ENCODE results near the gene MTMR2. TPM values are rescaled to one million over a fixed set of nuclear protein-coding genes. Genes with fewer than 3 reads are reported as not detected.

MTMR2 gene
- total and polyA plus RNA-seq, 2 of the 13 experiments (the other 11 are each of a cell fraction or from before 2014, with no cell fraction given), result 12.7 to 22.3 TPM

- Histone ChIP-seq H3K79me2 (ENCODE audit: insufficient read depth, low read length) (no peaks in the 10 kb centered on the region), H3K4me2 (ENCODE audit: low read depth, low read length) (no peak overlapping the region), H3K36me3 (replicated peaks in 1 of 2; ENCODE audit: control insufficient read depth in 1 of 2, insufficient read depth in 2 of 2, low read length in 2 of 2) (peaks cover 0 to 13% of the 10 kb centered on the region in 2 experiments; a peak in 3 of 5 replicates), H3K9ac (ENCODE audit: insufficient read depth, low read depth, low read length) (no peak overlapping the region), H2AFZ (ENCODE audit: low read length) (no peak overlapping the region), H4K20me1 (ENCODE audit: insufficient read depth, low read length) (no peaks in the 10 kb centered on the region), H3K4me3 (replicated peaks in 1 of 3; ENCODE audit: insufficient read depth in 1 of 3, low read depth in 2 of 3, low read length in 3 of 3) (no peak overlapping the region), H3K27me3 (ENCODE audit: control insufficient read depth in 1 of 2, insufficient read depth in 2 of 2, low read length in 2 of 2) (no peaks in the 10 kb centered on the region), H3K9me3 (ENCODE audit: low read length) (no peaks in the 10 kb centered on the region), H3K4me1 (ENCODE audit: insufficient read depth, low read length) (peaks cover 7% of the 10 kb centered on the region; the same call in 1 of the 2 replicates), H3K27ac (ENCODE audit: extremely low read length, insufficient read depth, low read length) (no peak overlapping the region)
- no peak for FAIRE-seq
- POLR2A ChIA-PET, result no interaction called here
- CTCF ChIA-PET (ENCODE audit: low intra/inter-chr PET ratio, low total read pairs), result no interaction called here
- ATAC-seq, result no peak
- intact Hi-C loops (cut with micrococcal nuclease; ENCODE audit: unreplicated experiment), result no loop called here
- no peak for TF ChIP-seq ZNF607 (CRISPR knock-in tag; IDR thresholded peaks at IDR 0.05; ENCODE audit: borderline replicate concordance)
- no peak for TF ChIP-seq HDAC1 (CRISPR knock-in tag; IDR thresholded peaks at IDR 0.05)
- peak; percentile 72 to 89 for TF ChIP-seq MAFK (conservative IDR thresholded peaks at IDR 0.05 in 1 of 2, IDR thresholded peaks at IDR 0.05 in 1 of 2; ENCODE audit: low read length in 2 of 2)
- no peak for TF ChIP-seq ZNF720 (CRISPR knock-in tag; IDR thresholded peaks at IDR 0.05)
- no peak for TF ChIP-seq ZNF7 (CRISPR knock-in tag; IDR thresholded peaks at IDR 0.05)
- TF ChIP-seq MAFF (IDR thresholded peaks at IDR 0.05; ENCODE audit: low read depth, low read length), result peak; percentile 79
- TF ChIP-seq SMYD3 (CRISPR knock-in tag; IDR thresholded peaks at IDR 0.05), result no peak
- no peak for TF ChIP-seq NFIC (IDR thresholded peaks at IDR 0.05; ENCODE audit: low read length)
- no TSS peak for BruUV-seq (replicated peaks)
- no peak for DNase-seq (ENCODE audit: low spot score)
- WGBS (ENCODE audit: low lambda C conversion rate), result 96% methylated on average over 2 of the region's 2 CpGs
- in situ Hi-C loops (cut with HindIII; ENCODE audit: extremely low pct_ligation_motif_present, low pct_unique_long_range_greater_than_20kb), result no loop called here
Observed at GRCh38 chr11:95884802-95885201, 39.1 kb downstream of the MTMR2 start.

- Histone ChIP-seq H3K4me1 (ENCODE audit: insufficient read depth, low read length) (peaks cover 7% of the 10 kb centered on the region; the same call in 1 of the 2 replicates), H3K36me3 (replicated peaks in 1 of 2; ENCODE audit: control insufficient read depth in 1 of 2, insufficient read depth in 2 of 2, low read length in 2 of 2) (peaks cover 0 to 13% of the 10 kb centered on the region in 2 experiments; a peak in 3 of 5 replicates), H3K9me3 (ENCODE audit: low read length) (no peaks in the 10 kb centered on the region), H3K9ac (ENCODE audit: insufficient read depth, low read depth, low read length) (no peak overlapping the region), H3K4me3 (replicated peaks in 1 of 3; ENCODE audit: insufficient read depth in 1 of 3, low read depth in 2 of 3, low read length in 3 of 3) (no peak overlapping the region), H4K20me1 (ENCODE audit: insufficient read depth, low read length) (no peaks in the 10 kb centered on the region), H2AFZ (ENCODE audit: low read length) (no peak overlapping the region), H3K4me2 (ENCODE audit: low read depth, low read length) (no peak overlapping the region), H3K79me2 (ENCODE audit: insufficient read depth, low read length) (no peaks in the 10 kb centered on the region), H3K27ac (ENCODE audit: extremely low read length, insufficient read depth, low read length) (no peak overlapping the region), H3K27me3 (ENCODE audit: control insufficient read depth in 1 of 2, insufficient read depth in 2 of 2, low read length in 2 of 2) (no peaks in the 10 kb centered on the region)
- ATAC-seq (no peak), DNase-seq (ENCODE audit: low spot score) (no peak), FAIRE-seq (no peak)
- in situ Hi-C loops (cut with HindIII; ENCODE audit: extremely low pct_ligation_motif_present, low pct_unique_long_range_greater_than_20kb) (no loop called here), intact Hi-C loops (cut with micrococcal nuclease; ENCODE audit: unreplicated experiment) (no loop called here)
- ChIA-PET CTCF (ENCODE audit: low intra/inter-chr PET ratio, low total read pairs) (no interaction called here), POLR2A (no interaction called here)
- BruUV-seq (replicated peaks), result no TSS peak
- 92% methylated on average over 1 of the region's 1 CpG for WGBS (ENCODE audit: low lambda C conversion rate)
- no peak for TF ChIP-seq SCMH1 (CRISPR knock-in tag; IDR thresholded peaks at IDR 0.05; ENCODE audit: borderline replicate concordance)
- TF ChIP-seq SSRP1 (CRISPR knock-in tag; IDR thresholded peaks at IDR 0.05), result no peak
- no peak for TF ChIP-seq ZNF431 (CRISPR knock-in tag; IDR thresholded peaks at IDR 0.05; ENCODE audit: borderline replicate concordance, low read depth)
- TF ChIP-seq, protein P1, sequence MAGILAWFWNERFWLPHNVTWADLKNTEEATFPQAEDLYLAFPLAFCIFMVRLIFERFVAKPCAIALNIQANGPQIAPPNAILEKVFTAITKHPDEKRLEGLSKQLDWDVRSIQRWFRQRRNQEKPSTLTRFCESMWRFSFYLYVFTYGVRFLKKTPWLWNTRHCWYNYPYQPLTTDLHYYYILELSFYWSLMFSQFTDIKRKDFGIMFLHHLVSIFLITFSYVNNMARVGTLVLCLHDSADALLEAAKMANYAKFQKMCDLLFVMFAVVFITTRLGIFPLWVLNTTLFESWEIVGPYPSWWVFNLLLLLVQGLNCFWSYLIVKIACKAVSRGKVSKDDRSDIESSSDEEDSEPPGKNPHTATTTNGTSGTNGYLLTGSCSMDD (CRISPR knock-in tag; IDR thresholded peaks at IDR 0.05), result no peak
- TF ChIP-seq THRA (CRISPR knock-in tag; IDR thresholded peaks at IDR 0.05; ENCODE audit: borderline replicate concordance), result no peak
- no peak for TF ChIP-seq SRY (CRISPR knock-in tag; IDR thresholded peaks at IDR 0.05)
- no peak for TF ChIP-seq ZNF839 (CRISPR knock-in tag; IDR thresholded peaks at IDR 0.05; ENCODE audit: borderline replicate concordance)
- TF ChIP-seq ZMYM4 (CRISPR knock-in tag; IDR thresholded peaks at IDR 0.05), result no peak
- no peak for TF ChIP-seq ZNF367 (CRISPR knock-in tag; IDR thresholded peaks at IDR 0.05; ENCODE audit: borderline replicate concordance)
Observed at GRCh38 chr11:95884376-95884775, 39.5 kb downstream of the MTMR2 start.

Data from HepG2 (cell line).